CD4-positive, alpha-beta T cell treated with Interleukin-4 for 4 hours (primary cell): Measurements from ENCODE around the gene XXYLT1.
A peak's percentile ranks its signal among the peaks of the same experiment; 100 is the strongest.

Experiments used
- DNase-seq: peaks from one replicate; pipeline ENCODE4 v3.0.0-alpha.2; 2020

XXYLT1 gene

GRCh38 chr3:195148549-195148948 lies 122.4 kb downstream of the XXYLT1 start:
- DNase-seq = no peak

DNA sequence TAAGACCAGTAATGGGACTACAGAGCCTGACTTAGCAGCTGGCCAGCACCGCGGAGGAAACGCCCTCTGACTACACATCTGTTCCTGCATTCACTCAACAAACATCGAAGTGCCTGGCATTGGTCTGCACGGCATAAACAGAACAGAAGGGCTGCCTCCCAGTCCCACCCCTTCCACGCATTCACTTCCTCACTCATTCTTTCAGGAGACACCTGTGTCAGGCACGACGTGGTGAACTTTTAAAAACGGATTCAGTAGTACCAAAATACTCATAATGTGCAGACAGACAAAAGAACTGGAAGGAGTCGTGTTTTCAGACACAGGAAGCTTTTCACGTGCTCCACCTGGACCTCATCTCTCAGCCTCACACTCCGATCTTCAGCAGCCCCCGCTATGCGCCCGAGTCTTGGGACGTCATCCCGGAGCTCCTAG lies 123.3 kb downstream of the XXYLT1 start:
- DNase-seq = peak; percentile 24

DNA sequence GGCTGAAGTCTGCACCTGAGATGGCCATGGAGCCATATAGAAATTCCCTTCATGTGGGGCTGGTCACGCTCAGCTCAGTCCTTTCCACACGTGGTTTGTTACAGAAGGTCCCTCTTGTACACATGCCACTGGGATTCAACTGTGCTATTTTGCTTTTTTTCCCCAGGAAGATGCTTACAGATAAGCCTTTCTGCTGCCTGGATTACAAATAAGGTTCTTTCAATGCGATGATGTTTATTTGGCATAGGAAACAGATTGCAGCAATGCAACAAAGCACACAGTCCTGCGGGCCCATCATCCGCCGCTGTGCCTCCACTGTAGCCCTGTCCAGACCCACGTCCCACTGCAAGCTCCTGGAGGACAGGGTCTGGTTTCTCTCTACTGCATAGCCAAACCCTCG lies 124.8 kb downstream of the XXYLT1 start:
- no peak for DNase-seq

- no peak for DNase-seq
Observed at GRCh38 chr3:195145579-195145978, 125.4 kb downstream of the XXYLT1 start.

GRCh38 chr3:195143221-195143620 lies 127.7 kb downstream of the XXYLT1 start:
- DNase-seq = no peak

DNA sequence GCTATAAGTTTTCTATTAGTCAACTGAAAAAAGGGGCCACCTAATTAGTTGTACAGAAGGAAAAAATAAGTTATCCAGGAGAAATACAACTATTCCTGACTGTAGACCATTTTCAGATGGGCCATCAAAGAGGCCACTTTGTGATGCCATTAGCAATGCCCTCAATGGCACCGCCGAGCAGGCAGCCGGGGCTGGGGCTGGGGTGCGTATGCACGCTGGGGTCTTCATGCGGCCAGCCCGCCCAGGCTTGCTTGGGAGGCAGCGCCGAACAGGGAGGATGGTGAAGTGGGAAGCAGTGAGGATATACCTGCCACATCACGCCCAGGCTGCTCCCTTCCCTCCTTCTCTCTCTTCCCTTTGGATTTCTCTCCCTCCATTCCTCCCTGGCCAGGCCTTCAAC lies 128.4 kb downstream of the XXYLT1 start:
- no peak for DNase-seq

DNA sequence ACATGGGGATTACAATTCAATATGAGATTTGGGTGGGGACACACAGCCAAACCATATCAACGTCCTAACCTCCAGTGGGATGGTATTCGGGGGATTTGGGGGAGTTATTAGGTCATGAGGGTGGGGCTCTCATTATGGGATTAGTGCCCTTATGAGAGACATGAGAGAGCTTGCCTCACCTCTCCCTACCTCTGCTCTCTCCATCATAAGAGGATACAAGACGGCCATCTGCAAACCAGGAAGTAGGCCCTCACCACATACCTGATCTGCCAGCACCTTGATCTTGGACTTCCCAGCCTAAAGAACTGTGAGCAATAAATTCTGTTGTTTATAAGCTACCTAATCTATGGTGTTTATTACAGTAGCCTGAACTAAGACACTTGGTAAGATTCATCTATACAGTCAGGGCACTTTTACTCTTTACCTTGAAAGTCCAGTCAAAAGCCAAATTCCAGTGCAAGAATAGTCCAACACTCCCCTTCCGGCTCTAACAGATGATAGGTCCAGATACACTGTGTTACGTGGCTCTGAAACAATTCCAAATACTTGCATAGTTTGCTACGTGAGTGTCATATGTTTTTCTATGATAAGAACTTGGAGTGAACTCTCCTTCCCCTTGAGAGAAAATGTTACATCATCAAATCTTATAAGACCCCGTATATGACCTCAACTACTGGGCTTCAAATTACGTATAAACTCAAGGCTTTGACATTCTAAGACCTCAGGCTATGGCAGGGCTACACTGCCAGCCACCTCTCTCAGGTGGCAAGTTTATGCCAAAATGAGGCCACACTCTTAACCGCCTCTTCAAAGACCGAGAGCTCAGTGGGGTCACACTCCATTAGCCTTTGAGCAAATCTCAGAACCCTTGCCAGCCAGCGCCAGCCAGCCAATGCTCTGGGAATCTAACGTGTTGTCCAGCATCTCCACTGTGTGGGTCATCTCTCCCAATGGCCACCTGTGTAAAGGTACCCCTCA lies 129.9 kb downstream of the XXYLT1 start:
- DNase-seq = no peak

DNA sequence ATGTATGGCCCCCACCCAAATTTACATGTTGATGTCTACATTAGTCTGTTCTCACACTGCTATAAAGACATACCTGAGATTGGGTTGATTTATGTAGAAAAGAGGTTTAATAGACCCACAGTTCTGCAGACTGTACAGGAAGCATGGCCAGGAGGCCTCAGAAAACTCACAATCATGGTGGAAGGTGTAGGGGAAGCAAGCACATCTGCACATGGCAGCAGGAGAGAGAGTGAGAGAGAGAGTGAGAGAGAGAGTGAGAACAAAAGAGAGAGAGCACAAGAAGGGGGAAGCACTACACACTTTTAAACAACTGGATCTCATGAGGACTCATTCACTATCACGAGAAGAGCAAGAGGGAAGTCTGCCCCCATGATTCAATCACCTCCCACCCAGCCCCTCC lies 130.5 kb downstream of the XXYLT1 start:
- DNase-seq = no peak

DNA sequence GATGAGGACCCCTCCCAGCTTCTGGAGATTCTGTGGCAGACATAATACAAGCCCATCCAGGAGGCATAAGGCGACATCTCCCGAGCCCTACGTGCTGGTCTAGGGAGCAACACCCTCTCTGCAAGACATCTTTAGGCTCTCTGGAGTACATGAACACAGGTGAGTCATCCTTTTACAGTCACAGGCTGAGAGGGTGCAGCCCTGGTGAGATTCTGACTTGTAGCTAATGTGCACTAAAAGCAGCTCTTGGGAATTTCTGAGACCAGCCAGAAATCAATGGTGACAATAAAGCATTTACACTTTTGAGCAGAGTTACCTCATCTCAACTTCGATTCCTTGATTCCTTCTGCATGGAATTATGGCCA lies 131.1 kb downstream of the XXYLT1 start:
- no peak for DNase-seq

DNA sequence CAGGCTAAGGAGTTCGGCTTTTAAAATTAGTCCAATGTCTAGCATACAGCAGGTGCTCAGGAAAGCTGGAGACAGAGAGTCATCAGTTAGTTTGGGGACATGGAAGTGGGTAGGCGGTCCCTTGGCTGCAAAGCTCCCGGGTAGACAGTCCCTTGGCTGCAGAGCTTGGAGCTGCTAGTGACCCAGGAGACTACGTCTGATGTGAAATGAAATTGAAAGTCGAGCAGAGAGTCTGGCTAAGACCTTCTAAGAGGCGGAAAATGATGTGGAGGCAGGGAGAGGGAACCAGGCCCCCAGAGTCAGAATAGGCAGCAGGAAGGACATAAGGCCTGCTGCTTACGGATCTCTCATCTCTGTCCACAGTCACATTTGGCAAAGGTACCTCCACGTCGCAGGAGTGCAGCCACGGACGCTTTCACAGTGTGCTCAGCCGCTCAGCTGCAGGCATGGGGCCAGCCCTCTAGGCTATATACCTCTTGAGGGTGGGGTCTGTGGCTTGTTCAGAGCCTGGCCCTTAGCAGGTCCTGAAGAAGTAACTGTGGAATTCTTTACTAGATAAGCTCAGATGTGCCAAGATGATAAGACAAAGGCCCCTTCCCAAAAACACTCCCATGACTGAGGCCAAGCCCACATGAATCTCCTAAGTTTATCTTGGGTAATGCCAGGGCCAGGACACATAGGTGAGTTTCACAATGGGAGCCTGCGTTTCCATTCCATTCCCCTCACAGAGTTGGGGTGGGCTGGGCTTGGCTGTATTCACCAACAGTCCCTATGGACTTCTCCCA lies 131.7 kb downstream of the XXYLT1 start:
- DNase-seq = no peak

- no peak for DNase-seq
Observed at GRCh38 chr3:195137638-195138588, 133.0 kb downstream of the XXYLT1 start.

DNA sequence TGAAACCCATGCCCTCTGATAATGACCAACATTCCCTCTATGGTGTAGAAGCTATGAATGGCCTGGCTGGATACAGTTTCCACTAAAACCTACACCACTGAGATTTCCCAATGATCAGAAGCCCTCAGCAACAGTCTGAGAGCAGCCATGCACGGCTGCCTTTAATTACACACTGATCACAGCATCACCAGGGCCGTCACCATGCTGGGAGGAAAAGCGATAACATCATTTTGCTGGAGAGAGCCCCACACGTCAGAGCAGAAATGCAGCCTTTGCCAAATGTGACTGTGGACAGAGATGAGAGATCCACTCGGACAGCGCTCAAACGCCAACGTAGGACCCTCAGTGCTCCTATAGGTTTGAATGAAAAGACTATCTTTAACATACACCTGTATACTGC lies 135.0 kb downstream of the XXYLT1 start:
- DNase-seq = no peak

DNA sequence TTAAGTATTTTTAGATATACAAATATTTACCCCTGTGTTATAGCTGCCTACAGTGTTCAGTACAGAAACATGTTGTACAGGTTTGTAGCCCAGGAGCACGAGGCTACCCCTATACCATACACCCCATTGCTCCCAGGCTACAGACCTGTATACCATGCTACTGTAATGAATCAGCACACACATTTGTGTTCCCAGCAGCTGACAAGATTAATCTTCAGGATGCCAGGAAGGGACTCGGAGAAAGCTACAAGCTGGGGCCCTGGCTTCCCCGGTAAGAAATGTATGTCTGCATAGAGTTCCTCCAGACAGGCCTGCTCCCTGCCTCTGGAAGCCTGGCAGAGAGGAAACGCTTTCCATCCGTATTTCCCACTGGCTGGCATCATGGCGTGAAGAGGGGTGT lies 136.5 kb downstream of the XXYLT1 start:
- DNase-seq = no peak

GRCh38 chr3:195133462-195133861 lies 137.5 kb downstream of the XXYLT1 start:
- DNase-seq = peak; percentile 64

DNA sequence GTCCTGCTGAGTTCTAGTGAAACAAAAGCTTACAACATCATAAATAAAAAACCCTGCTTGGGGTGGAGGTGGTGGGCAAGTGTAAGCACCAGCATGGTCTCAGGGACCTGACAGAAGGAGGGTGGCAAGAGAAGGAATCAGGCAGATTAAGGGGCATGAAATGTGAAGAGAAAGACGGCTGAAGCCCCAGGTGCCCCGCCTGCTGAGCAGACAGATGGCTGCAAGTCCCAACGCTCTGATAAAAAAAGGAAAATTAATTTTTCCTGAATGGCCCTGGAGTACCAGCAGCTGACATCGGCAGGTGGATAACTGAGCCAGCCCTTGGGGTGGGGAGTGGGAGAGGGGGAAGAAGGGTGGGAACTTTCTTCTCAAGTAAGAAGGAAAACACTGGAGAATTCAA lies 137.9 kb downstream of the XXYLT1 start:
- DNase-seq = no peak

GRCh38 chr3:195131176-195131575 lies 139.8 kb downstream of the XXYLT1 start:
- no peak for DNase-seq

- DNase-seq = peak; percentile 46
Observed at GRCh38 chr3:195129644-195130492, 141.1 kb downstream of the XXYLT1 start.

DNA sequence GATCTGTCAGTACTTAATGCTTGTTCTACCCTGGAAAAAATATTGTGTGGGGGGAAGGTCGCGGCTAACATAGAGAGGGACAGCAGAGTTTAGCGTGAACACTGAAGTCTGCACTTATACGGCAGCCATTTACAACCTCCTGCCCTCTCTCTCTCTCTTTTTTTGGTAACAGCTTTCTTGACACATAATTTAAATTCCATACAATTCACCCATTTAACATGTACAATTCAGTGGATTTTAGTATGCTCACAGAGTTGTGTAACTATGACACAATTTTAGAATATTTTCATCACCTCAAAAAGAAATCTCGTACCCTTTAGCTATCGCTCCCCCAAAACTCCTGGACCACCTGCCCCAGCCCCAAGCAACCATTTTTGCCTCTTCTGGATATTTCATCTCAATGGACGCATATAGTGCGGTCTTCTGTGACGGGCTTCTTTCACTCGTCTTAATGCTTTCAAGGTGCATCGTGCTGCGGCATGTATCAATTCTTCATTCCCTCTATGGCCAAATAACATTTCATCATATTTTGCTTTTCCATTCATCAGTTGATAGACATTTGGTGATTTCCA lies 141.8 kb downstream of the XXYLT1 start:
- no peak for DNase-seq

DNA sequence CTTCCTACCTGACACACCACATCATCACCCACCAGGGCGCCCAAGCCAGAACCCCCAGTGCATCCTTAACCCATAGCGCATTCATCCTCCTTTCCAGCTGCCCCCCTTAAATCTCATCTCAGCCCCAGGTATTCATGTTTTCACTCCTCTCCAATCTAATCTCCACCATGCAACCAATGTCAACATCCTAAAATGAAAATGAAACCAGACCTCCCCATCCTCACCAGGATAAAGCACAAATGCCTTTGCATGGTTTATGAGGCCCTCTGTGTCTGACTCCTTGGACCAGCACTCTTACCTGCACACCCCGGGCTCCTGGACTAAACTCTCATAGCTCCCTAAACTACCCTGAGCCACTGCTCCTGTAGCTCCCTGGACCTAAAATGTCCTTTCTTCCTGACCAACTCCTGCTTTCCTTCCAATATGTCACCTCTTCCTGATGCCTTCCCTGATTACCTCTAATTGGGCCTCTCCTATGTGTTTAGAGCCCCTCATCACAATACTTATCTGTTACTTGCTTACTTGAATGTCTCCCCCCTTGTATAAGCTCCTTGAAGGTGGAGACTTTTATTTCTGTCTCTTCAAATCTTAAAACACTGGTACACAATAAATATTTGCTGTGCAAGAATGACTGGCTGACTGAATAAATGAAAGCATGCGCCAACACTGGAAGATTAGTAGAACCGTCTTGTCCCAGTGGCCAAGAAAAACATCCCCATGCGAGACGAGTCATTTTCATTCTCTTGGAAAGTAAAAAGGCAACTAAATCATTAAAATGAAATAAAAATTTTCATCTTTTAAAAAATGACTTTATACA lies 142.5 kb downstream of the XXYLT1 start:
- peak; percentile 17 for DNase-seq

GRCh38 chr3:195126056-195126605 lies 144.8 kb downstream of the XXYLT1 start:
- DNase-seq = no peak
